Naive B cell (primary cell): Measurements from ENCODE around the gene VAV2. TPM values are rescaled to one million over a fixed set of nuclear protein-coding genes. Genes with fewer than 3 reads are reported as not detected.

Experiments used
- ATAC-seq, 2 donors: fragments of 150-1000 bp; cut with Tn5 transposase; 2 replicates each; pipeline ENCODE4 v1.10.0; 2021; ENCODE audit warnings: low read depth in 2 of 2, mild to moderate bottlenecking in 2 of 2, moderate library complexity in 2 of 2
- DNase-seq: peaks from one replicate; pipeline ENCODE4 v3.0.0; 2022
- H3K27ac Mint-ChIP-seq, 6 donors: one replicate each; pipeline ENCODE4 v1.8.0; 2020 to 2022; ENCODE audit warnings: mild to moderate bottlenecking in 6 of 6, mixed read lengths in 6 of 6, moderate library complexity in 5 of 6, inconsistent platforms in 2 of 6
- H3K27me3 Mint-ChIP-seq, 3 donors: one replicate each; pipeline ENCODE4 v1.8.0; 2021 to 2022; ENCODE audit warnings: mixed read lengths in 3 of 3, mild to moderate bottlenecking in 1 of 3
- H3K36me3 Mint-ChIP-seq, 2 donors: one replicate each; pipeline ENCODE4 v1.8.0; 2020 to 2022; ENCODE audit warnings: mixed read lengths in 2 of 2, inconsistent platforms in 1 of 2, mild to moderate bottlenecking in 1 of 2
- H3K4me1 Mint-ChIP-seq, 3 donors: one replicate each; pipeline ENCODE4 v1.8.0; 2020 to 2022; ENCODE audit warnings: mixed read lengths in 3 of 3, inconsistent platforms in 1 of 3, mild to moderate bottlenecking in 1 of 3, moderate library complexity in 1 of 3
- H3K4me3 Mint-ChIP-seq, 8 donors: one replicate each; pipeline ENCODE4 v1.8.0; 2020 to 2022; ENCODE audit warnings: mild to moderate bottlenecking in 8 of 8, mixed read lengths in 8 of 8, moderate library complexity in 8 of 8, inconsistent platforms in 2 of 8
- H3K9me3 Mint-ChIP-seq, 7 donors: one replicate each; pipeline ENCODE4 v1.8.0; 2020 to 2022; ENCODE audit warnings: mixed read lengths in 7 of 7, mild to moderate bottlenecking in 5 of 7, inconsistent platforms in 2 of 7, moderate library complexity in 1 of 7
- polyA plus RNA-seq, 6 donors: library from polyadenylated mRNA; unstranded; fragments of 300-500 nt; fragmentation: Illumina TruSeq; gene quantifications; one replicate each; pipeline ENCODE4 v1.2.3, GENCODE V29; 2021; ENCODE audit warnings: low read depth in 6 of 6

VAV2 gene
- polyA plus RNA-seq, 6 donors from 2014 or later, result 5.7 to 33.3 (median 15.2) TPM

DNA sequence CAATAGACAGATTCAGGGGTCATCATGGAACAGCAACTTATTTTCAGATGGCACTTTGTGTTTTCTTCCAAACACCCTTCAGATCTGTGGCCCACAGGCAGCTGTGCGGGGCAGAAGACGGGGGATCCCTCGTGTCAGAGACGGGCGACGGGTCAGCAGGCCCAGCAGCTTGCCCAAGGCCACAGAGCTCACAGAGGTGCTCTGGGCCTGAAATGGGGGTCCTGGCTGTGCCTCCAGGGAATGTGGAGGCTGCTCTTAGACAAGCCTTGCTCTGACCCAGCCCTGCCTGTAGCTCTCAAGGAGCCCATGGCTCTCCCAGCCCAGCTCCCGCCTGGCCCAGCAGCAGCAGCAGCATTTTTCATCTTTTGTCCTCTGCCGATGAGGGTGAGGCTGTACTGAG is 213.0 kb downstream of the VAV2 start:
- no peak for DNase-seq
- H3K9me3 Mint-ChIP-seq, result peaks cover 0 to 2% (median 0%) of the 10 kb centered on the region in 7 donors
- peak overlapping the region in 1 of 6 donors; percentile 66 for H3K27ac Mint-ChIP-seq
- no peak for ATAC-seq
- peaks cover 15 to 28% (median 22%) of the 10 kb centered on the region in 3 donors for H3K4me1 Mint-ChIP-seq
- peak overlapping the region in 1 of 8 donors; percentile 47 for H3K4me3 Mint-ChIP-seq
- no peaks in the 10 kb centered on the region for H3K27me3 Mint-ChIP-seq
- peaks cover 7 to 12% of the 10 kb centered on the region in 2 donors for H3K36me3 Mint-ChIP-seq

GRCh38 chr9:133778336-133779013 is 213.6 kb downstream of the VAV2 start:
- H3K27me3 Mint-ChIP-seq, result no peaks in the 10 kb centered on the region
- peaks cover 9 to 22% (median 16%) of the 10 kb centered on the region in 3 donors for H3K4me1 Mint-ChIP-seq
- ATAC-seq (no peak), DNase-seq (no peak)
- H3K36me3 Mint-ChIP-seq, result peaks cover 8 to 12% of the 10 kb centered on the region in 2 donors
- H3K4me3 Mint-ChIP-seq, result no peak overlapping the region
- H3K9me3 Mint-ChIP-seq, result peaks cover 0 to 2% (median 0%) of the 10 kb centered on the region in 7 donors
- no peak overlapping the region for H3K27ac Mint-ChIP-seq

DNA sequence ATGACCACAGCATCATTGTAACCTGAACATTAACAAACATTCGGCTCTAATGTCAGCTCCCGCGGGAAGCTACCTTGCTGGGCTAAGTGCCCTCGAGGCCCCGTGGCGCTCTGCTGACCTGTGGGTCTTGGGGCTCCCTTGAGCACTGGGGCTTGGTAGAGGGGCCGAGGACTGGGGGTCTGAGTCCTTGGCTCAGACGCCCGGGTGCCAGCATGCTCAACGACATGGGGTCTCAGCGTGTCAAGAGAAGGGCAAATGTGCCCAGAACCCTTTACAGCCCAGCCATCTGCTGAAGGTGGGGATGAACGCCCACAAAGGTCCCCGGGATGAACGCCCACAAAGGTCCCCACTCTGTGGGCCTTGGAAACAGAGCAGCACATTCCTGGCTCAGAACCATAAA is 214.3 kb downstream of the VAV2 start:
- no peak for ATAC-seq
- H3K4me1 Mint-ChIP-seq, result peaks cover 5 to 16% (median 10%) of the 10 kb centered on the region in 3 donors

DNA sequence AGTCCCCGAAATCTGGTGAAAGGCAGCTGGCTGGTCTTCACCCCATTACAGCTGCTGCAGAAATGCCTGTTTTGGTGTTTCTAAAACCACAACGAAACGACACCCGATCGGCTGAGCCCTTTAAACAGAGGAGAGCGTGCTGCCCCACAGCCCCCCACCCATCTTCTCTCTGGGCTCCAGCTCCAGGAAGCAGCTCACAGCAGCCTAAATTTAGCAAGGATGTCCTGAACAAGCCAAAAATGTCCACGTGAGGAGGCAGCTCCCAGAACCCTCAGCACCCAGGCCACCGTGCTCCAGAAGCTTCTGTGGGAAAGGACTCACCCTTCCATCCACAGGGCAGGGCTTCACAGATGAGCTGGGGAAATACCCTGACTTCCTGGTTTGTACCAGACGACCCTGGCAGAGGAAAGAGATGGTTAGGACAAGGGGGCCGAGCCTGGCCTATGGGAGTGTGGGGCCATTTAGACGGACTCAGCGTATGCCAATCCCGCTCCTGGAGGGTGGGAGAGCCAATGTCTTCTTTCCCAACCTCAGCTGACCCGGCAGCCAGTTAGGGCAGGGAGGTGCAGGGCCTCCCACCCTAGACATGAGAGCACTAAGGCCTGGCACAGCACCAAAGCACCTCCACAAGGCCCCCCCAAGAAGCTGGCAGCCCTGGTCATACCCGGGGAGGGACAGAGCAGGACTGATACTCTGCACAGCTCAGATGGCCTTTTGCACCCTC is 214.9 kb downstream of the VAV2 start:
- Mint-ChIP-seq H3K4me1 (peaks cover 1 to 9% (median 3%) of the 10 kb centered on the region in 3 donors), H3K36me3 (peaks cover 8 to 12% of the 10 kb centered on the region in 2 donors), H3K27ac (no peak overlapping the region), H3K9me3 (peaks cover 0 to 2% (median 0%) of the 10 kb centered on the region in 7 donors), H3K27me3 (no peaks in the 10 kb centered on the region), H3K4me3 (no peak overlapping the region)
- ATAC-seq (no peak), DNase-seq (no peak)

More for the DNA sequence above, 214.3 kb downstream of the VAV2 start:
- H3K4me3 Mint-ChIP-seq, result no peak overlapping the region
- H3K27me3 Mint-ChIP-seq, result no peaks in the 10 kb centered on the region
- no peak for DNase-seq
- no peak overlapping the region for H3K27ac Mint-ChIP-seq
- peaks cover 0 to 2% (median 0%) of the 10 kb centered on the region in 7 donors for H3K9me3 Mint-ChIP-seq
- H3K36me3 Mint-ChIP-seq, result peaks cover 8 to 12% of the 10 kb centered on the region in 2 donors

GRCh38 chr9:133775951-133776905 is 215.9 kb downstream of the VAV2 start:
- no peak overlapping the region for H3K4me3 Mint-ChIP-seq
- H3K9me3 Mint-ChIP-seq, result peaks cover 0 to 2% (median 0%) of the 10 kb centered on the region in 7 donors
- no peaks in the 10 kb centered on the region for H3K27me3 Mint-ChIP-seq
- no peak overlapping the region for H3K27ac Mint-ChIP-seq
- no peak for ATAC-seq
- peaks cover 0 to 4% (median 0%) of the 10 kb centered on the region in 3 donors for H3K4me1 Mint-ChIP-seq
- DNase-seq, result no peak
- peaks cover 8 to 12% of the 10 kb centered on the region in 2 donors for H3K36me3 Mint-ChIP-seq

DNA sequence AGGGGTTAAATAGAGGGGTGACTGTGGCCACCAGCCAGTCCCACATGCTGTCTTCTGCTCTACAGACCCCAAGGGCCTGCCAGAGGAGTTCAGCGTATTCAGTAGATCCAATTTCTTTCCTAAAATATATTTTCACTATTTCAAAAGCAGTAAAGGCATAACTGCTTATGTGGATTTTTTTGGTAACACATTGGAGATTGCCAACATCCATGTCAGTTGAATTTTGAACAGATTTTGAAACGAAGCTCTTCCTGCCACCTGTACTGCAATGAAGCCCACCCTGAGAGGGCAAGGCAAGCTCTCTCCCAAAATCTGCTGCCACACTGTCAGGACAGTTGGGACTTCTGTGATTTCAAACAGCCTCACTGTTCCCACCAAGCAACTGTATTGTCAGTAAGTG is 216.8 kb downstream of the VAV2 start:
- Mint-ChIP-seq H3K36me3 (peaks cover 11 to 17% of the 10 kb centered on the region in 2 donors), H3K27ac (peak overlapping the region in 1 of 6 donors; percentile 56), H3K4me3 (peak overlapping the region in 1 of 8 donors; percentile 41)

DNA sequence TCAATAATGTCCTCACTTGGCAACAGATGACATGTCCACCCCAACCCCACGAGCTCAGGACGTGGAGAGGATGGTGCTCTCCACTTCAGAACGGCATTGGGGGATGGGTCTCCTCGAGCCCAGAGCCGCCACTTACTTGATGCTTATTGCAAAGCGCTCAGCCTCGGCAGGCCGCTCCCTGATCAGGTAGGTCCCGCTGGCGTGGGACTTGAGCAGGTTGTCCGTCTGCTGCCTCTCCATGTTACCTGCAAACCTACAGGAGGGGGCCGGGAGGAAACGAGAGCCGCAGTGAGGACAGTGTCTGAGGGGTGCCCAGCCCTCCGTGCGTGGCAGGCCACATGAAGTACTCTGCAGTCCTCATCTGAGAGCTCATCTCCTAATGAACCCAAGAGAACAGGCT is 217.3 kb downstream of the VAV2 start:
- Mint-ChIP-seq H3K9me3 (peaks cover 0 to 2% (median 0%) of the 10 kb centered on the region in 7 donors), H3K27ac (peak overlapping the region in 1 of 6 donors; percentile 28), H3K4me3 (no peak overlapping the region), H3K36me3 (peaks cover 11 to 19% of the 10 kb centered on the region in 2 donors), H3K4me1 (no peaks in the 10 kb centered on the region), H3K27me3 (no peaks in the 10 kb centered on the region)
- ATAC-seq (no peak), DNase-seq (no peak)

More for the DNA sequence above, 216.8 kb downstream of the VAV2 start:
- H3K9me3 Mint-ChIP-seq, result peaks cover 0 to 2% (median 0%) of the 10 kb centered on the region in 7 donors
- no peaks in the 10 kb centered on the region for H3K27me3 Mint-ChIP-seq
- no peak for ATAC-seq
- no peak for DNase-seq
- H3K4me1 Mint-ChIP-seq, result no peaks in the 10 kb centered on the region

- DNase-seq, result no peak
- peak overlapping the region in 1 of 6 donors; percentile 28 for H3K27ac Mint-ChIP-seq
- no peaks in the 10 kb centered on the region for H3K27me3 Mint-ChIP-seq
- H3K4me3 Mint-ChIP-seq, result no peak overlapping the region
- ATAC-seq, result no peak
- peaks cover 11 to 19% of the 10 kb centered on the region in 2 donors for H3K36me3 Mint-ChIP-seq
- H3K9me3 Mint-ChIP-seq, result peaks cover 0 to 2% (median 0%) of the 10 kb centered on the region in 7 donors
- no peaks in the 10 kb centered on the region for H3K4me1 Mint-ChIP-seq
These were observed 218.1 kb downstream of the VAV2 start for GRCh38 chr9:133773889-133774655.

- Mint-ChIP-seq H3K27me3 (no peaks in the 10 kb centered on the region), H3K4me1 (no peaks in the 10 kb centered on the region), H3K27ac (peak overlapping the region in 3 of 6 donors; percentile 51 to 67 (median 61)), H3K9me3 (peaks cover 0 to 4% (median 2%) of the 10 kb centered on the region in 7 donors), H3K36me3 (peaks cover 17 to 30% of the 10 kb centered on the region in 2 donors), H3K4me3 (no peak overlapping the region)
- DNase-seq (no peak), ATAC-seq (no peak)
These were observed 219.5 kb downstream of the VAV2 start for GRCh38 chr9:133772581-133772980.

DNA sequence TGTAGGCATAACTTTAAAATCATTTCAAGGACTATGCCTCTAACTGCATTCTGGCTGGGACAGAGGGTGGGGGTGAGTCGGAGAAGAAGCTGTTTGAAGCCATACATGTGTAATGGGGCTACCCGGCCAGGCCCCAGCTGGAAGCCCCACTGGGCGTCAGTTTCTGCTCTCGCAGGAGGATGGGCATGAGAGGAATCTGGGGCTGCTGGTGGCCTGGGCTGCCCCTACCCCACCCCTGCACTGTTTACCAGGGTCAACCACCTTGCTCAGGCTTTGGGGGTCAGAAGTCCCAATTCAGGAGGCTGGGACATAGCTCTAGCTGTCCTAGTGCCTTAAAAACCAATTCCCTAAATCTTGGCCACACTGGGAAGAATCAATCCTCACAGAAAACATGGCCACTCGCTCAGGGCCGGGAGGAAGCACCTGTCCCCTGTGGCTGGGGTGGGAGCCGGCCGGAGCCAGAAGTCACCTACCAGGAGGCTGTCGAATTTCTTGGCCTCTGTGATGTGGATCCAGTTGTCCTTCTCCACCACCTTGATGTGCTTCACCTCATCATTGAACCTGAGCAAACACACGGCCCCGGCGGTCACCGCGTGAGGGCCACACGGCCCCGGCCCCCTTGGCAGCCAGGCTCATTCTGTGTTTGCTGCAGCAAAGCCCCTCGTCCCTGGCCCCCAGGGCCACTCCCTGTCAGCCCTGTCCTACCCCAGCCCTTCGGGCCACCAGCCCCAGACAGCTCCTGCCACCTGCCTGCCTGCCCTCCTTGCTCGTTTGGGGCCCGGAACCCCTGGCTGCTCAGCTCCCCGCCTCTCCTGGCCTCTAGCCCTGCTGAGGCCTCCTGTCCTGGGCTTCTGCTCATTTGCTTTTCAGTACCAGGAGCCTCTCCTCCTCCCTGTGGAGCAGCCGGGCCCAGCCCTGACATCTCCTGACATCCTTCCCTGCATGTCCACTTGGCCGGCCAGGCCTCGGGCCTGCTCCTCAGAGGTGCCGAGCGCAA is 220.3 kb downstream of the VAV2 start:
- no peaks in the 10 kb centered on the region for H3K27me3 Mint-ChIP-seq
- peak overlapping the region in 1 of 8 donors; percentile 20 for H3K4me3 Mint-ChIP-seq
- H3K9me3 Mint-ChIP-seq, result peaks cover 0 to 12% (median 10%) of the 10 kb centered on the region in 7 donors
- peak overlapping the region in 3 of 6 donors; percentile 51 to 67 (median 61) for H3K27ac Mint-ChIP-seq
- DNase-seq (no peak), ATAC-seq (no peak)
- no peaks in the 10 kb centered on the region for H3K4me1 Mint-ChIP-seq
- peaks cover 25 to 38% of the 10 kb centered on the region in 2 donors for H3K36me3 Mint-ChIP-seq

DNA sequence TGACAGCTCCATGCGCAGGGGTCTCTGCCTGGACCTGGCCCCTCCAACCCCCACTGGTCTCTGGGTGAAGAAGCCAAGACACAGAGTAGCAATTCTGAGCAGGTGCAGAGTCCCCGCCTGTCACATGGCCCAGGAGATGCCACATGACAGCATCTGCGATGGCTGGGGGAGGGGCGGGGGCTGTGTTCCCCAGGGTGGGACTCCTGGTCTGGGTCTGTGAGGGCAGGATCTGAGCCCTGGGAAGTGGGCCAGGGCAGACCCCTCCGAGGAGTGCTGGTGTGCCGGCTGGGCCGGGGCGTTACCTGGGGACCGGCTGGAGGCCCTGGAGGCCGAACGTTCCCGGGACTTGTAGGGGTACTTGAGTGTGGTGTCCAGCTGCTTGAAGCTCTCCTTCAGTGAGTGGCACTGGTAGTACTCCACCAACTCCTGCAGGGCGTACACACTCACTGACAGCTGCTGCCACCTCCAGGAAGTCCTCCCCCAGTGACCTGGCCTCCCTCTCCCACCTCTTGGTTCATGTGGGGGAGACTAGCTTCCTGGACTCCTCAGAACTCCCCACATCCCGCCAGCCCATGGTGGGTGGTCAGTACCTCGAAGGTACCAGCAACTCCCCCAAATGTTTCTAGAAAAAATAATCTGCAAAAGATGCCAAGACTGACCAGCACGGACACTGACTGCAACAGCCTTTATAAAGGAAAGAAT is 221.9 kb downstream of the VAV2 start:
- no peak for ATAC-seq
- DNase-seq, result no peak
- Mint-ChIP-seq H3K4me3 (no peak overlapping the region), H3K27ac (peak overlapping the region in 2 of 6 donors; percentile 61 to 66), H3K36me3 (peaks cover 33 to 48% of the 10 kb centered on the region in 2 donors), H3K9me3 (peaks cover 0 to 15% (median 12%) of the 10 kb centered on the region in 7 donors), H3K4me1 (peaks cover 0 to 5% (median 0%) of the 10 kb centered on the region in 3 donors), H3K27me3 (no peaks in the 10 kb centered on the region)
